ENCODE results near the gene GALK2.

DNA sequence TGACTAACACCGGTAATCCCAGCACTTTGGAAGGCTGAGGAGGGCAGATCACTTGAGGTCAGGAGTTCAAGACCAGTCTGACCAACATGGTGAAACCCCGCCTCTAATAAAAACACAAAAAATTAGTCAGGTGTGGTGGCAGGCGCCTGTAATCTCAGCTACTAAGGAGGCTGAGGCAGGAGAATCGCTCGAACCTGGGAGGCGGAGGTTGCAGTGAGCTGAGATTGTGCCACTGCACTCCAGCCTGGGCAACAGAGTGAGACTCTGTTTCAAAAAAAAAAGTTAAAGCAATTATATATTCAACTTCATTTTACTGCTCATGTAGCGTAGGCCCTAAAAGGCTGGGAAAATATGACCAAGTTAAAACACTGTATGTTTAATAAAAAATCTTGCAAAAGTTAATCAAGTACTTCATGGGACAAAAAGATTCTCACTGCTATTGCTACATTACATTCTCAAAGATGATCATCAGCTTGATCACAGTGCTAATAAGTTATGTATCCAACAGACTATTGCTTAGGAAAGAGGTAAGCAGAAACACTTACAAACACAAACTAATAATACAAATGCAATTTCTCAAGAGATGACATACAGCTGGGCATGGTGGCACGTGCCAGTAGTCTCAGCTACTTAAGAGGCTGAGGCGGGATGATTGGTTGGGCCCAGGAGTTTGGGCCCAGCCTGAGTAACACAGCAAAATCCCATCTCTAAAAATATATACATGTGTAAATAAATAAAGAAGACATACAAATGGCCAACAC lies 17.3 kb upstream of the GALK2 start:
- TF ChIP-seq, protein P1, sequence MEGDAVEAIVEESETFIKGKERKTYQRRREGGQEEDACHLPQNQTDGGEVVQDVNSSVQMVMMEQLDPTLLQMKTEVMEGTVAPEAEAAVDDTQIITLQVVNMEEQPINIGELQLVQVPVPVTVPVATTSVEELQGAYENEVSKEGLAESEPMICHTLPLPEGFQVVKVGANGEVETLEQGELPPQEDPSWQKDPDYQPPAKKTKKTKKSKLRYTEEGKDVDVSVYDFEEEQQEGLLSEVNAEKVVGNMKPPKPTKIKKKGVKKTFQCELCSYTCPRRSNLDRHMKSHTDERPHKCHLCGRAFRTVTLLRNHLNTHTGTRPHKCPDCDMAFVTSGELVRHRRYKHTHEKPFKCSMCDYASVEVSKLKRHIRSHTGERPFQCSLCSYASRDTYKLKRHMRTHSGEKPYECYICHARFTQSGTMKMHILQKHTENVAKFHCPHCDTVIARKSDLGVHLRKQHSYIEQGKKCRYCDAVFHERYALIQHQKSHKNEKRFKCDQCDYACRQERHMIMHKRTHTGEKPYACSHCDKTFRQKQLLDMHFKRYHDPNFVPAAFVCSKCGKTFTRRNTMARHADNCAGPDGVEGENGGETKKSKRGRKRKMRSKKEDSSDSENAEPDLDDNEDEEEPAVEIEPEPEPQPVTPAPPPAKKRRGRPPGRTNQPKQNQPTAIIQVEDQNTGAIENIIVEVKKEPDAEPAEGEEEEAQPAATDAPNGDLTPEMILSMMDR (conservative IDR thresholded peaks at IDR 0.05; ENCODE audit: low read depth, low read length), result no peak
- TF ChIP-seq EZH2 (IDR thresholded peaks at IDR 0.05; ENCODE audit: borderline replicate concordance, low read depth, low read length, poor library complexity, severe bottlenecking), result no peak
